Suprapubic skin (tissue), 4 donors: Measurements from ENCODE around the gene VPS35L. TPM values are rescaled to one million over a fixed set of nuclear protein-coding genes. Genes with fewer than 3 reads are reported as not detected.

ENCODE experiments used
- DNase-seq, 2 donors: peaks; one replicate each; pipeline ENCODE4 v3.0.0-alpha.2; 2019; ENCODE audit warnings: low spot score in 2 of 2
- H3K27ac ChIP-seq: fragments of 200-600 bp; sonication (generic); one replicate; pipeline ENCODE4 v1.5.1; 2019
- H3K27me3 ChIP-seq: fragments of 200-600 bp; sonication (generic); one replicate; pipeline ENCODE4 v1.5.1; 2019
- H3K36me3 ChIP-seq: fragments of 200-600 bp; sonication (generic); one replicate; pipeline ENCODE4 v1.5.1; 2019
- H3K4me1 ChIP-seq: fragments of 200-600 bp; sonication (generic); one replicate; pipeline ENCODE4 v1.5.1; 2019
- H3K4me3 ChIP-seq: fragments of 200-600 bp; sonication (generic); one replicate; pipeline ENCODE4 v1.5.1; 2019; ENCODE audit warnings: mild to moderate bottlenecking
- H3K9me3 ChIP-seq: fragments of 200-600 bp; sonication (generic); one replicate; pipeline ENCODE4 v1.5.1; 2019
- EP300 ChIP-seq: sonication (generic); formaldehyde crosslinking; IDR thresholded peaks from one replicate; pipeline ENCODE4 v1.6.1; 2017; ENCODE audit warnings: antibody characterized with exemption
- POLR2A ChIP-seq, 2 donors: fragments of 450-650 bp; IDR thresholded peaks; one replicate each; pipeline ENCODE4 v1.6.1; 2017; ENCODE audit warnings: antibody characterized with exemption in 2 of 2, mild to moderate bottlenecking in 2 of 2, moderate library complexity in 2 of 2
- POLR2AphosphoS5 ChIP-seq, 3 donors: sonication (generic); formaldehyde crosslinking; IDR thresholded peaks; one replicate each; pipeline ENCODE4 v1.6.1; 2017; ENCODE audit warnings: antibody characterized with exemption in 3 of 3
- WGBS: methylation state at CpG from one replicate; pipeline ENCODE4 v1.1.5; 2018; 5-methylcytosine and 5-hydroxymethylcytosine counted together
- total RNA-seq, 4 donors: library from RNA; depleted of rRNA; stranded (reverse); fragments of >200 nt; gene quantifications; one replicate each; pipeline ENCODE4 v1.1.0, GENCODE V29; 2016
- TF ChIP-seq, protein P1 (sequence below), 2 donors: fragments of 200-600 bp in 1 of 2; fragments of 450-650 bp in 1 of 2; sonication (generic) in 1 of 2; IDR thresholded peaks; one replicate each; pipeline ENCODE4 v1.5.1; 2016 to 2019; ENCODE audit warnings: antibody characterized with exemption in 2 of 2, mild to moderate bottlenecking in 1 of 2, moderate library complexity in 1 of 2

The VPS35L gene
- total RNA-seq, 4 donors from 2014 or later: 16.3 to 30.4 (median 20.7) TPM

DNA sequence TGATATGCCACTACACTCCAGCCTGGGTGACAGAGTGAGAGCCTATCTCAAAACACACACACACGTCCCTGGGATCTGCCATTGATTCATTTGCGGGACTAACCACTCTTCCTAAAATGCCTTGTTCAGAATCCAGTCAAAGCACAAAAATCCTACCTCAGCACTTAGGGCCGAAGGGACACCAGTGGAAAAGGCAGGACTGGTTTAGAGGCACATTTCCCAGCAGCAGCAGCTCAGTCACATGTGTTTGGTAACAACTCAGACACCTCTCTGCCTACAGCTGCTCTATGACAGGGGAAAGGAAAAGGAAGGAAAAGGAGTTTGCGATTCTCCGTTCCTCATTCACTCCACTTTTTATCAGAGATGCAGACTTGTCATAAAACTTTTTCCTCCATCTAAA, 150.3 kb downstream of the VPS35L start:
- H3K27me3 ChIP-seq: no peaks in the 10 kb centered on the region
- WGBS: 63% methylated on average over 5 of the region's 5 CpGs
- H3K9me3 ChIP-seq: no peaks in the 10 kb centered on the region
- H3K4me3 ChIP-seq: no peak overlapping the region
- no peak overlapping the region for H3K27ac ChIP-seq
- H3K4me1 ChIP-seq: peaks cover 12% of the 10 kb centered on the region
- DNase-seq: no peak
- TF ChIP-seq POLR2A (IDR thresholded peaks at IDR 0.05): no peak
- no peak for TF ChIP-seq POLR2AphosphoS5 (IDR thresholded peaks at IDR 0.05)
- TF ChIP-seq EP300: no peak
- TF ChIP-seq, protein P1, sequence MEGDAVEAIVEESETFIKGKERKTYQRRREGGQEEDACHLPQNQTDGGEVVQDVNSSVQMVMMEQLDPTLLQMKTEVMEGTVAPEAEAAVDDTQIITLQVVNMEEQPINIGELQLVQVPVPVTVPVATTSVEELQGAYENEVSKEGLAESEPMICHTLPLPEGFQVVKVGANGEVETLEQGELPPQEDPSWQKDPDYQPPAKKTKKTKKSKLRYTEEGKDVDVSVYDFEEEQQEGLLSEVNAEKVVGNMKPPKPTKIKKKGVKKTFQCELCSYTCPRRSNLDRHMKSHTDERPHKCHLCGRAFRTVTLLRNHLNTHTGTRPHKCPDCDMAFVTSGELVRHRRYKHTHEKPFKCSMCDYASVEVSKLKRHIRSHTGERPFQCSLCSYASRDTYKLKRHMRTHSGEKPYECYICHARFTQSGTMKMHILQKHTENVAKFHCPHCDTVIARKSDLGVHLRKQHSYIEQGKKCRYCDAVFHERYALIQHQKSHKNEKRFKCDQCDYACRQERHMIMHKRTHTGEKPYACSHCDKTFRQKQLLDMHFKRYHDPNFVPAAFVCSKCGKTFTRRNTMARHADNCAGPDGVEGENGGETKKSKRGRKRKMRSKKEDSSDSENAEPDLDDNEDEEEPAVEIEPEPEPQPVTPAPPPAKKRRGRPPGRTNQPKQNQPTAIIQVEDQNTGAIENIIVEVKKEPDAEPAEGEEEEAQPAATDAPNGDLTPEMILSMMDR (IDR thresholded peaks at IDR 0.05): no peak
- H3K36me3 ChIP-seq: peaks cover 74% of the 10 kb centered on the region

DNA sequence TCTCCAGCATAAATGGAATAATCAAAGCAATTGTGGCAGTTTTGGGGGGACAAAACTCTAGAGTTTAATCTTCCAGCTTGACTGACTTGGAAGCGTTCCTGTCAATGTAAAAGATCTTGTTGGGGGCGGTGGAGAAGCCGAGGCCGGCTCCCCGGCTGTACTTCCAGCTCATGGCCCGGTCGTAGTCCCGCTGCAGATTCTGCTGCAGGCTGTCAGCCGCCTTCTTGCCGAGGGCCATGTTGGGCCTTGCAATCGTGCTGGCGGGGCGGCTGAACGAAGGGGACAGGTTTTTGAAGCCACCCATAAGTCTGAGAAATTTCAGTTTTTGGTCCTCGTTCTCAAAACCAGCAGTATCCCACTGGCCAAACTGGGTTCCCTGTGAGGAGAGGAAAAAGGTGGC, 151.3 kb downstream of the VPS35L start:
- WGBS: 89% methylated on average over 15 of the region's 15 CpGs
- Histone ChIP-seq H3K27ac (no peak overlapping the region), H3K4me3 (no peak overlapping the region), H3K9me3 (no peaks in the 10 kb centered on the region), H3K36me3 (peaks cover 73% of the 10 kb centered on the region), H3K27me3 (no peaks in the 10 kb centered on the region), H3K4me1 (peaks cover 10% of the 10 kb centered on the region)
- no peak for TF ChIP-seq POLR2A (IDR thresholded peaks at IDR 0.05)
- no peak for TF ChIP-seq EP300
- TF ChIP-seq POLR2AphosphoS5 (IDR thresholded peaks at IDR 0.05): no peak
- TF ChIP-seq, protein P1 (IDR thresholded peaks at IDR 0.05): no peak
- DNase-seq: no peak

DNA sequence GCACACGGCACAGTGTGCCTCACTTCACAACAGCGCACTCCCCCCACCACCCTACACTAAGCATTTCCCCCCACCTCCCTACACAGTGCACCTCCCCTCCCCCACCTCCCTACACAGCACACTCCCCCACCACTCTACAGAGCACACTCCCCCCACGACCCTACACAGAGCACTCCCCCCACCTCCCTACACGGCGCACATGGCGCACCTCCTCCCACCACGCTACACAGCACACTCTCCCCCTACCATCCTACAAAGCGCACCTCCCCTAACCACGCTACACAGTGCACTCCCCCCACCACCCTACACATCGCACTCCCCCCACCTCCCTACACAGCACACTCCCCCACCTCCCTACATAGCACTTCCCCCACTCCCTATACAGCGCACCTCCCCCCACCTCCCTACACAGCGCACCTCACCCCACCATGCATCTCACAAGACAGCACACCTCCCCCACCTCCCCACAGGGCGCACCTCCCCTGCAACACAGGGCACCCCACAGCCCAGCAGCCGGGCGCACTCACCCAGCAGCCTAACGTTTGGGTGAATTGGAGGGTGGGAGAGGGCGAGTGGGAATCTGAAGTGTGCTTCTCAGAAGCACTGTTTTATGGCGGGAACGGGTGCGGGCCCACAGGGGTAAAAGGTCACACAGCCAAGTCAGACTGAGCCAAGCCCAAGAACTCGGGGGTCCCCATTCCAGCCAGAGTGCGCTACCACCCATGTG, 152.2 kb downstream of the VPS35L start:
- peaks cover 10% of the 10 kb centered on the region for H3K4me1 ChIP-seq
- no peak overlapping the region for H3K4me3 ChIP-seq
- TF ChIP-seq POLR2AphosphoS5 (IDR thresholded peaks at IDR 0.05): no peak
- no peak for TF ChIP-seq EP300
- no peak for TF ChIP-seq POLR2A (IDR thresholded peaks at IDR 0.05)
- TF ChIP-seq, protein P1 (IDR thresholded peaks at IDR 0.05): no peak
- no peak overlapping the region for H3K27ac ChIP-seq
- no peaks in the 10 kb centered on the region for H3K9me3 ChIP-seq
- no peaks in the 10 kb centered on the region for H3K27me3 ChIP-seq
- peaks cover 71% of the 10 kb centered on the region for H3K36me3 ChIP-seq
- no peak for DNase-seq
- whole genome bisulfite sequencing: 87% methylated on average over 17 of the region's 22 CpGs

DNA sequence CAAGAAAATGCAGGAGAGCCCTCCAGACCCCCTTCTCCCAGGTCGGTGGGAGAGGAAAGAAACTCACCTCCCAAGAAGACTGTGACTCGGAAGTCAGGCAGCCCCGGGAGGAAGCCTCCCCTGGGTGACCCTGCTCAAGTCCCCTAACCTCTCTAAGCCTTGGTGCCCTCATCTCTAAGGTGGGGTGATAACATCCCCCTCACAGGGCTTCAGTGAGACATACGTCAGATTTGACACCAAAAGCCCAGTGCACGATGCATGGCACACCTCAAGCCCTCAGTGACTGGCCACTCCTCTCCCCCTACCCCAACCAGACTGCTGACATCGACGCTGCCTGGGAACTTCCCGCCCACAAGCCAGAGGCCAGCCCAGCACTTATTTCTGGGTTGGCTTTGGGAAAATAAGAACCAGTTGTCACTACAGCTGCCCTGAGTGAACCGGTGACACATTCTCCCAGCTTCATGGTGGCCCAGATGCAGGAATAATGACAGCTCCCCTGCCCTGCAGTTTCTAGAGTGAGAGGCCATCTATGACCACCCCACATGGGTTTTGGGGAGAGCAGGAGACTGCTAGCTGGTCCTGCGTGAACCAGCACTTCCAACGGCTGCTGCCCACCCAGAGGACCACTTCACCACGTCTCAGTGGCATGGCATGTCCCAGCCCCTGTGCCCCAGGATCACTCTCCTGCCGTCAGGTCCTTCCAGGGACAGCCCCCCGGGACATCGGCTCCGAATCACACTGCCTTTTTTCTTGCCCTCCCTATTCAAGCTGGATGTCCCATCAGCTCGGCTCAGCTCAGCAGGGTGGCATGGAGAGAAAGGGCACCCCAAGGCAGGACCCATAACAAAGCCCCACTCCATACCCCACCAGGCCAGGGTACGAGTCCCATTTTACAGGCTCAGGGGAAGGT, 153.0 kb downstream of the VPS35L start:
- DNase-seq: no peak
- no peak for TF ChIP-seq EP300
- Histone ChIP-seq H3K36me3 (peaks cover 74% of the 10 kb centered on the region), H3K4me3 (no peak overlapping the region), H3K27me3 (no peaks in the 10 kb centered on the region), H3K9me3 (no peaks in the 10 kb centered on the region), H3K4me1 (peaks cover 10% of the 10 kb centered on the region), H3K27ac (no peak overlapping the region)
- WGBS: 85% methylated on average over 10 of the region's 18 CpGs

DNA sequence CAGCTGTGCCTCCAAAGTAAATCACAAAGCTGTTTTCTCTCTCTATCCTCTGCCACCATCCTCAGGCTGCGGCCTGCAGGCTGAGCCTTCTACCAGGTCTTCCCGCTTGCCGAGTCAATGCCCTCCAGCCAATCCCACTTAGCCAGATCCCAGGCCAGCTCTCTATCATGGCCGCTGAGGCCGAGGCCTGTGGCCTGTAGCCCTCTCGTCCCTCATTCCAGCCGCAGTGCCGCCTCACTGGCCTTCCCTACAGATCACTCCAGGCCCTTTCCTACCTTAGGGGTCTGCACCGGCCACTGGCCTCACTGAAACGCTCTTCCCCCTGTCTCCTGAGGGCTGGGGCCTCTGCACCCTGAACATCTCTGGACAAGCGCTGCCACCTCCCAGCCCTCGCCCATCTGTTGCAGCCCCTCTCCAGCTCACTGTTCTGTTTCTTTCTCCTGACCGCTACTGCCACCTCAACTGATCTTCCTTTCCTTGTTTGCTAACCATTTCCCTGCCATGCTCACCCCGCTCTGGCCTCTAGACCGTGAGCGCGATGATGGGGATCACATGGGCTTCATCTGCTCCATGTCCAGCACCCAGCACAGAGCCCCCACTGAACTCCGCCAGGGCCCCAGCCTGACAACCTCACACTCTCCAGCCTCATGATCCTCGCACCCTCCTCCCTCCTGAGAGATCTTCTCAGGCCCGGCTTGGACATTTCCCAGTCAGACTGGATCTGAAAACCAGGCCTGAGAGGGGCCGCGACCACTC, 154.1 kb downstream of the VPS35L start:
- H3K27me3 ChIP-seq: no peaks in the 10 kb centered on the region
- H3K36me3 ChIP-seq: peaks cover 76% of the 10 kb centered on the region
- no peaks in the 10 kb centered on the region for H3K9me3 ChIP-seq
- no peak overlapping the region for H3K4me3 ChIP-seq
- TF ChIP-seq, protein P1 (IDR thresholded peaks at IDR 0.05): no peak
- no peak for TF ChIP-seq POLR2AphosphoS5 (IDR thresholded peaks at IDR 0.05)
- no peak for TF ChIP-seq EP300
- TF ChIP-seq POLR2A (IDR thresholded peaks at IDR 0.05): no peak
- H3K4me1 ChIP-seq: peaks cover 5% of the 10 kb centered on the region
- no peak for DNase-seq
- no peak overlapping the region for H3K27ac ChIP-seq
- WGBS: 96% methylated on average over 22 of the region's 22 CpGs
